Ovary (tissue), 3 donors: ENCODE measurements around the gene SOX18.

Experiments used
- EP300 ChIP-seq: sonication (generic); formaldehyde crosslinking; IDR thresholded peaks from one replicate; pipeline ENCODE4 v1.6.1; 2017; ENCODE audit warnings: antibody characterized with exemption
- POLR2A ChIP-seq: fragments of 450-650 bp; IDR thresholded peaks from one replicate; pipeline ENCODE4 v1.6.1; 2017; ENCODE audit warnings: antibody characterized with exemption, mild to moderate bottlenecking, moderate library complexity
- TF ChIP-seq, protein P1 (sequence below), 3 donors: fragments of 450-650 bp in 2 of 3; fragments of 200-600 bp in 1 of 3; IDR thresholded peaks; one replicate each; pipeline versions ENCODE4 v1.5.1 to v1.8.0; 2016 to 2022; ENCODE audit warnings: antibody characterized with exemption in 3 of 3, mild to moderate bottlenecking in 1 of 3
- donor health status: DM: no; HTN: no; CAD: no.

DNA sequence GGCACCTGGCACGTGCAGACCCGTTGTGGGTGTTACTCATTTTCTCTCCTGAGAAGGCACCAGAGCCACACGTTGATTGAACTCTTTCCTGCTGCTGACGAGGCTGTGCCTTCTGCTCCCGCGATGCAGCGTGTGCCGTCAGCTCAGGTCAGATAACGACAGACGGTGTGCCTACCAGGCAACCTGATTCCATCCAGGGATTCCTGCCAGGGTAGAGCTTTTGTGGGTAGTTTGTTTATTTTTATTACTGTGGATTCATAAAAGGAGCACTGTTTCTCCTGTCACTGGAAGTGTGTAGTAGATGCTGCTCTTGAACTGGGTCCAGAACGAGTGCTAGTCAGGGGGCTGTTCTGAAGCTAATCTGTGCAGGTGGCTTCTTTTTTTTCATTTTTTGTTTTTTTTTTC is 47.8 kb downstream of the SOX18 start:
- no peak for TF ChIP-seq POLR2A
- TF ChIP-seq, protein P1, sequence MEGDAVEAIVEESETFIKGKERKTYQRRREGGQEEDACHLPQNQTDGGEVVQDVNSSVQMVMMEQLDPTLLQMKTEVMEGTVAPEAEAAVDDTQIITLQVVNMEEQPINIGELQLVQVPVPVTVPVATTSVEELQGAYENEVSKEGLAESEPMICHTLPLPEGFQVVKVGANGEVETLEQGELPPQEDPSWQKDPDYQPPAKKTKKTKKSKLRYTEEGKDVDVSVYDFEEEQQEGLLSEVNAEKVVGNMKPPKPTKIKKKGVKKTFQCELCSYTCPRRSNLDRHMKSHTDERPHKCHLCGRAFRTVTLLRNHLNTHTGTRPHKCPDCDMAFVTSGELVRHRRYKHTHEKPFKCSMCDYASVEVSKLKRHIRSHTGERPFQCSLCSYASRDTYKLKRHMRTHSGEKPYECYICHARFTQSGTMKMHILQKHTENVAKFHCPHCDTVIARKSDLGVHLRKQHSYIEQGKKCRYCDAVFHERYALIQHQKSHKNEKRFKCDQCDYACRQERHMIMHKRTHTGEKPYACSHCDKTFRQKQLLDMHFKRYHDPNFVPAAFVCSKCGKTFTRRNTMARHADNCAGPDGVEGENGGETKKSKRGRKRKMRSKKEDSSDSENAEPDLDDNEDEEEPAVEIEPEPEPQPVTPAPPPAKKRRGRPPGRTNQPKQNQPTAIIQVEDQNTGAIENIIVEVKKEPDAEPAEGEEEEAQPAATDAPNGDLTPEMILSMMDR (IDR thresholded peaks at IDR 0.05), result no peak
- no peak for TF ChIP-seq EP300
